ENCODE results near the gene RPS21.

The RPS21 gene

DNA sequence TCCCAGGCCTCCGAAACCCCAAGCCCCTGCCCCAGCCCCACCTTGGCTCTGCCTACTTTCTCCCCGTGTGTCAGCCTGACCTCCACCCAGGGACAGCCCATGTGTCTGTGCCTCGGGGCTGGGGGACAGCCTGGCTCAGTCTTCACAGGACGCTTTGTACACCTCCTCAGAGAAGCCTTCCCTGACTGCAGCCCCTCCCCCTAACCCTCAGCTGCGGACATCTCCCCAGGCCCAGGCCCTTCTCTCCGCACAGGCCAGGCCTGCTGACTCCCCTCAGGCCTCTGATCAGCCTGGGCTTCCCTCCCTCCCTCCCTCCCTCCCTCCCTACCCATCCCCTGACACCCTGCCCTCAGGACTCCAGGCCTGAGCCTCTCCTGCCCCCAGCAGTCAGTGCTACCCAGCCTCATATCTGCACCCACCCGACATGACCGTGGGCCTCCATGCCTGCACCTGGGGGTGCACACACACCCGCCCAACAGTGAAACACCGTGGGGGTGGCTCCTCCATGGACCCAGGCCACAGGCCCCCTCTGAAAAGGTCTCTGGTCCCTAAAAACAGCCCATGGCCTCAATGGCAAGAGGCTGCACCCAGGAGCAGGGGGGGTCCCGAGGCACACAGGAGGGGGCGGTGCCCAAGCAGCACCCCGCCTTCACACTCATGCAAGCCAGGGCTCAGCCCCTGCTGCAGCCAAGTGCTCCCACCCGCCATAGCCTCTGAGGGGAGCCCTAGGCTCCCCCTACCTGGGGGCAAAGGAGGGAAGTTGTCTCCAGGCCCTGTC is 32.7 kb upstream of the RPS21 start:
- DNase-seq, result no peak

DNA sequence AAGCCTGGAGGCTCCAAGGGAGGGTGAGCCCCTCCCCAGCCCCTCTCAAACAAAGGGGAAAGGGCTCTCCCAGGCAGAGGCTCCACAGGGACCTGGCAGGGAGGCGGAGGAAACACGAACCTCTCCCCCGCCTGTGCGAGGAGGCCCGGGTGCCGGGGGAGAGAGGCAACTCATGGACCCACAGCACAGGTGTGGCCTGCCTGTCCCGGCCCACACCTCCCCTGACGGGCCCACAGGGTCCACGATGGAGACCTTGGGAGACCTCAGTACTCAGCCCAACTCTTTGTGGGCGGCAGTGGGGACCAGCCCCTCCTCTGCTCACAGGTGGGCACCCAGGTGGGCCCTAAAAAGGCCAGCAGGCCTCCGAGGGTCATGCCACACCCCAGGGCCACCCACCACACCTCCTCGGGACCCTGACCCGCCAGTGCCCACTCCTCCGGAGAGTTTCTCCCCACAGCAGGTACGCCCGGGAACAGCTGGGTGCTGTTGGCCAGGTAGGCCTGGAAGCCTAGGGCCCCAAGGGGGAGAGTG is 32.0 kb upstream of the RPS21 start:
- no peak for DNase-seq

DNA sequence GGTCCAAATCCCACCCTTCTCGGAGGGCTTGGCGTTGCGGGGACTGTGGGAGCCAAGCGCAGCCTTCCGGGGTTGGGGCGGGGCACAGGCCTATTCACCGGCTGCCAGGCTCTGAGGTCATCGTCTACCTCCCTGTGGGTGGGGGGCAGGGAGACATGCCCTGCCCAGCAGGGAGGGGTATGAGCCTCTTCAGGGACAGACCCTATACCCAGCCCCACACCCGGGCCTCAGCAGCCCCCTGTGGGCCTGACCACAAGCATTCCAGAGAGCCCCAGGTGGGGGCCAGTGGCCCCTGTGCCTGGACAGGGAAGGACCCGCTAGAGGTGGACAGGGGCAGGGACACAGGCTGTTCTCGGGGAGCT is 31.4 kb upstream of the RPS21 start:
- DNase-seq, result peak; percentile 38

DNA sequence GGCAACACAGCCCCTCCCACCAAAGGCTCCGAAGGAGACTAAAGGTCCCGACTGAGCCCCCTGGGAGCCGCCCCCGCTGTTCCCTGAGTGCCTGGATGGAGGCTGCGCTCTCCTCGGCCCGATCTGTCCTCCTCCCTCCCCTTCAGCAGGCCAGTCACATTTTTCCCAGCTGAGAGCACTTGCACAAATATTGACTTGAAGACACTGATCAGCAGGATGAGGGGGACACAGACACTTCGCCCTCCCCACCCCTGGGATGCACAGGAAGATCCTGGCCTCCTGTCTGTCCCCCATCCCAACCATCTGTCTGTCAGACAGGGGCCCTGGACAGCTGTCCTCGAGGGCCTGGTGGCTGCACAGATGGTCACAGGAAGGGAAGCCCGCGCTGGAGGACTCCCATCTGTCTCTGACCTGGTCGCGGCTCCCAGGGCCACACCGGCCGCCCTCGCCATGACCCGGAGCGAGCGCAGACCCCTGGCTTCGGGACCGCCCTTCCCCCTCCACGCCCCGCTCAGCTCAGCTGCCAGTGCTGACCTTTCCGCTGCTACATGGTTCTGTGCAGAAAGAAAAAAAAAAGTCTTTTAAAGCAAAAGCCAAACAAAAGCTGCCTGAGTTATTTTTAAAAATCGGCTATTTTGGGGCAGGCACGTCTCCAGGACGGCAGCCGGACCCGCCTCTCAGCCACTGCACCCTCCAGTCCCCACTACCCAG is 30.9 kb upstream of the RPS21 start:
- no peak for DNase-seq

DNA sequence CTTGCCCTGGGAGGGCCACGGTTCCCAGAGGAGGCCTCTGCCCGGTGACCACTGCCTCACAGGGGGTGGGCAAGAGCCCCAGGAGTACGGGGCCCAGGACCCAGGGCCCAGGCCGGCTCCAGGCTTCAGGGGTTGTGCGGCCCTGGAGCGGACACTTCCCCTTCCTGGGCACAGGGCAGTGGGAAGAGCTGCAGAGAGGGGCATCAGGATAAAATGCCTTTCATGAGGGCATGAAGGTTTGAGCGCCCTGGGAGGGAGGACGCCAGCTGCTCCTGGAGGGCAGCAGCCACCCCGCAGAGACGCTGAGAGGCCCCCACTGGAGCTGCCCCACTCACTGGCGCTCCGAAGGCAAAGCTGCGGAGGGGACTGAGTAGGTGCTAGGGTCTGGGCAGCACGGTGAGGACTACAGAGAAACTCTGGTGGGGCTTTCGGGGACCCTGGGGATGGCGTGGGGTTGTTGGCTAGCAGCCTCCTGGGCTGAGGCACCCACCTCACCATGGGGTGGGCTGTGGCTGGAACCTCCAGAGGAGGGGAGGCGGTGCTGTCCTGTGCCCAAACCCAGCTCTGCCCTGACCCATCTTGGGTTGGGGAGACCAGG is 30.2 kb upstream of the RPS21 start:
- no peak for DNase-seq

DNA sequence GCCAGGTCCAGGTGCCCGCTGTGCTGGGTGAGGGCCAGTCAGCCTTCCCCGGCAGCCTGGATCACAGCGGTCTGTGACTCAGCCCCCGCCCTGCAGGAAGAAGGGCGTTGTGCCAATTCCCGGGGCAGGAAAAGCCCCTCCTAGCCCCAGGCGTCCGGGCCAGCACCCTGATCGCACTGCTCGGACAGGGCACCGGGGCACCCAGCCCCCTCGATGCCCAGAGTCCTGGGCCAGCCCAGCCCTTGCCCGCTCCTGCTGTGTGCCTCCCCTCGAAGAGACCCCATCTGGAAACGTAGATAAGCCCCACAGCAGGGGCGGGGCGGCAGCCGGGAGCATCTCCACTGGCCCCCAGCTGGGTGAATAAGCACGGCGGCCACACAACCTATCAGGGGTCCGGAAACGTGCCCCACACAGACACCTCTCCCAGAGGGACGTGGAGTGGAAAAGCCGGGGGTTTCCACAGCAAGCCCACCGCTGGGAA is 29.7 kb upstream of the RPS21 start:
- no peak for DNase-seq

DNA sequence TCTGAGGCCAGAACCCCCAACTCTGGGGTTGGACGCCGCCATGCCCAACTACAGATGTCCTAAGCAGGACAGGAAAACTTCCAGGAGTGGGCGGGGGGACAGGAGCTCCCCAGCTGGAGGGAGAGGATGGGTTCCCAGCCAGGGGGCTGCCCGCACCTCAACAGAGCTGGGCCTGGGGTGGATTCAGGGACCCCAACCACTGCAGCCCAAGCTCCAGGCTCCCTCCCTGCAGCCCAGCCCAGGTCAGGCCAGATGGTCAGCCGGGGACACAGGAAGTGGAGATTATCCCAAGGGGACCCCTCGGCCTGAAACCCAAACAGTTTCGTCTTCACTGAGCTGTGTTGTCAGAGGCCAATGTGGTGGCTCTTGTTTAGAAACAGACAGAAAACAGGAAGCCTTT is 29.2 kb upstream of the RPS21 start:
- no peak for DNase-seq

DNA sequence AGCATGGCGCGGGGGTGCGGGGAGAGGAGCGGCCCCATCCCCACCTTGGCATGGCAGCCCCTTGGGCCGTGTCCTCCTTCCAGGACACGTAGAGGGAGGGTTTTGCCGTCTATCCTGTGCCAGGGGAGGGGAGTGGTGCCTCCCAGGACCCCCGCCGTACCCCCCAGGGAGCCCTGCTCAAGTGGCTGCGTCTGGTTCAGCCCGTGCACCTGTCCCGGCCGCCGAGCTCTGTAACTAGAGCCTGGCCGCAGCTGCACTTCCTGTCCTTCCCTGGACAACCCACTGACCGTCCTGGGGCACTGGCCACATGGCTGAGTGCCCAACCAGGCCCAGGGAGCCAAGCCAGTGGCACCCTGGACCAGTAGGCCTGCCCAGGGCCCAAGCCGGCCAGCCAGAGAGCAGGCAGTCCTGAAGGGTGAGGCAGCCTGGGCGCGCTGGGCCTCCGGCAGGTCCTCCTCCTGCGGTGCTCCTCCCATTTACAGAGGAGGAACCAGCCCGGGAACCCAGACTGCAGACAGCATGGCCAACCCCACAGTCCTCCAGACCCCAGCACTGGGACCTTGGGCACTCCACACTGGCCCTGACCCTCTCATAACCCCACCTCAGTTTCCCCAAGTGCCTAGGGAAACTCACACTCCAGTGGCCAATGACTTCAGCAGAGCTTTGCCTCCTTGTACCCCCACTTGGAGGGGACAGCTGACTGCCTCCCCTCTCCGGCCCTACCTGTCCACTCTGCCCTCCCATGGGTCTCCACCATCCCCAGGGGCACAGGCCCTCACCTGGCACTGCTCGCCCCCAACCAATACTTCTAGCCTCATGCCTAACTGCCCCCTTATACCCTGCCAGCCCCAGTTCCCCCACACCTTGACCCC is 28.5 kb upstream of the RPS21 start:
- DNase-seq, result no peak

DNA sequence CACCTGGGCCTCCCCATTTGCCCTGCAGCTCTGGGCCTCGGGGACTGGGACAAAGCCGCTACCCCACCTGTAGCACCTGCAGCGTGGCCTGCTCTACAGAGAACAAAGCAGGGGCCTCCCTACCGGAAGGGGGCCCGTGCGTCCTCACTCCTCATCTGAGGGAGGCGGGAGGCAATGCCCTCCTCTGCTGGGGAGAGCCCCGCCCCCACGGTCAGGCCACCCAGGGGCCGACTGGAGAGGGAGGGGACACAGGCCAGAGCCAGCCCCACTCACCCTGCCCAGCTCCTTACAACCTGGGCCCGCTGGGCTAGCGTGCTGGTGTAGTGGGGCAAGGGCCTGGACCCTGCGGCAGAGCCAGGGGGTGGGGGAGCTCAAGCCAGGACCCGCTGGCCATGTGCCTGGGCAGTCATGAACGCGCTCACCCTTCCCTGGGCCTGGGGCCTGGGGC is 27.8 kb upstream of the RPS21 start:
- DNase-seq, result no peak

DNA sequence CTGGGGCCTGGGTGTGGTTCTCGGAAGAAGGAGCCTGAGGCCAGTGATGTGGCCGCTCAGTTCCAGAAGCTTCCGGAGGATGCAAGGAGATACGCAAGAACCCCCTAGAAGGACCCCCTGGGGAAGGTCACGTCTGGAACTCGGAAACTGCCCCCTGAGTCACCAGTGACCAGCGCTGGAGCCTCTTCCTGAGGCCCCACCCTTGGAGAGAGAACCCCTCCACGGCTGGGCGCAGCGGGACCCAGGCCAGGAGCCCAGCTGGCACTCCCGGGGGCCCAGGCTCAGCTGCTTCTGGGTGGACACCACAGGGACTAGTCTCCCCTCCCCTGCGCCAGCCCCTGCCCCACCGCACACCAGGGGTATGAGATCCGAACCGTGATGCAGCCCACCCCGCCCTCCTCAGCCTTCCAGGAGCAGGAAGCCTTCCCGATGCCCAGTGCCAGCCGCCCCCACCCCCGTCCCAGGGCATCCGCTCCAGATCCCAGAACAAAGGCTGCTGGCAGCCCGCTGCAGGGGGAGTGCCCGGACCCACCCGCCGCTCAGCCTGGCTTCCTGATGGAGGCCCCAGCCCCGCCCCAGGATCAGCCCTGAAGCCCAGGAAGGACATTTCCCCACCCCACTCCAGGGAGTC is 27.3 kb upstream of the RPS21 start:
- no peak for DNase-seq

DNA sequence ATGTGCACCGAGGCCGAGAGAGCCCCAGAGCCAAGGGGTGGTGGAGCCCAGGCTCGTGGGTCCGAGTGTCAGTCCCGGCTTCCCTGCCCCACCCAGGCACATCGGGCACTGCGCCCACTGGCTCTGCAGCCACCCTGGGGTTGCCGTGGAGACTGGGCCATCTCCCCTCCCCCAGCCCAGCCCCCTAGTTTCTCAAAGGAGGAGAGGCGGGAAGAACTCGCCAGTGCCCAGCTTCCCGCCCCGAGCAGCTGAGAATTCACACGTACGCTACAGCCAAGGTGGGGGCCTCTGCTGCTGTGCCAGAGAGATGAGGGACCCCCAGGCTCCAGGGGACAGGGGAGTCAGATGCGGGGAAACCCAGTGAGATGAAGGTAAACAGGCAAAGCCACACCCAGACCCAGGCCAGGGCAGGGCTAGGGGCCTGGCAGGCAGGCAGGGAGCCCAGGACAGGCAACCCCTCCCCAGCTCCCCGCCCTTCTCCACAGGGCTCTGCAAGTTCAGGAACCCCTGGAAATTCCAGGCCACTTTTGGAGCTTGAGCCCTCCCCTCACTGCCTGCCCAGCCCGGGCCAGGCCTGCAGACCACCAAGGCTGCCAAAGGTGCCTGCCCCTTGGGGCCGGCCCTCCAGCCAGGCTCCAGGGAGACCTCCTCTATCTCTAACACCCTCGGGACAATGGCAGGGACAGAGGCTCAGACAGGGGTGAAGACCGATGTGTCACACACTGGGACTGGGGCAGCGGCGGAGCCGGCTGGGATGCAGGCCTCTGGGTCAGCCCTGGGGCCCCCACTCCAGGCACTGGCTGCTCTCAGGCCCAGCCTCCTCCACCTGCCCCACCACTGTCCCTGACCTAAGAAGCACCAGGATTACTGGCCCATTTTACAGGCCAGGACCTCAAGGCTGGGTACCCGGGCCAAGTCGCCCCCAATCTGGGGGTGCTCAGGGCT is 25.8 kb upstream of the RPS21 start:
- DNase-seq, result no peak

DNA sequence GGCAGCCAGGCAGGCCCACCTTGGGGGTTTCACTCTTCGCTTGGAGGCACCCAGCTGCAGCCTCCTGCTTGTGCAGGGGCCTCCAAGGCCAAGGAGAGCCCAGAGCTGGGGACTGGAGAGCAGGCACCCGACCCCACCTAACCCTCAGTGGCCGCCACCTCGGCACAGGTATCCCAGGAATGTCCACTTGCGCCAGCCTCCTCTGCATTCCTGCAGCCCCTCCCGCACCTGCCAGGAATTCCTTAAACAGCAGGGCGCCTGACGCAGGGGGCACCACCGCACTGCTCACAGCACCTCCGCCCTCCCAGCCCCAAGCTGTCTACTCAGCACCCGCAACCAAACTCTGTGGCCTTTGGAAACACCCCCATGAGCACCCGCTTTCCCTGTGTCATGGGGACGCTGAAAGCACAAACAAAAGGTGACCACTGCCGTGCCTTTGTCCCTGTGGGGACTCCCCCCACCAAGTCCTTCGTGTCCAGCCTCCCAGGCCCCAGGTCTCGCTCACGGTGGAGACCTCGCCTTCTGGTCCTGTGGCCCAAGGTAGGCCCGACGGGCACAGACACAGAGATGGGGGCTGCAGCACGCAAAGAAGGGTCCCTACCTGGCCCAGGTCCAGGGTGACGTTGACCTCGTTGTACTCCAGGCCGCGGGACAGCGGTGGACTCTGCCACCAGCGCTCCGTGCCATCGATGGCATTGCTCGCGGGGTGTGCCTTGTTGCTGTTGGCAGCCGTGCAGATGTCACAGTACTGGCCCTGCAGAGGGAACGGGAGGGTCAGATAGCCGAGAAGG is 24.9 kb upstream of the RPS21 start:
- DNase-seq, result no peak

DNA sequence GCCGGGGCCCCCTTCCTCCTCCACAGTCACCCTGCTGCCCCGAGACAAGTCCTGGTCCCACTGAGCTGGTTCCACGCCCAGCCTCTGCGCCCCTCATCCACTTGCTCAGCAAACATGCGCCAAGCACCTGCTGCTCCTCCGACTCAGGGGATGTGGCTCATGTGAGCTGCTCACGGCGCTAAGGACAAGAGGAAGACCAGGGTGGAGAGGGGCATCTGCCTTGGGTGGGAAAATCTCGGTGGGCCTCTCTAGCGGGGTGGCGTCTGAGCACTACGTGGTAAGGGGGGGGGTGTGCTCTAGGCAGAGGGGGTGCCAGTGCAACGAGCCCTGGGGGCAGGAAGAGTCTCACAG is 24.3 kb upstream of the RPS21 start:
- DNase-seq, result no peak

DNA sequence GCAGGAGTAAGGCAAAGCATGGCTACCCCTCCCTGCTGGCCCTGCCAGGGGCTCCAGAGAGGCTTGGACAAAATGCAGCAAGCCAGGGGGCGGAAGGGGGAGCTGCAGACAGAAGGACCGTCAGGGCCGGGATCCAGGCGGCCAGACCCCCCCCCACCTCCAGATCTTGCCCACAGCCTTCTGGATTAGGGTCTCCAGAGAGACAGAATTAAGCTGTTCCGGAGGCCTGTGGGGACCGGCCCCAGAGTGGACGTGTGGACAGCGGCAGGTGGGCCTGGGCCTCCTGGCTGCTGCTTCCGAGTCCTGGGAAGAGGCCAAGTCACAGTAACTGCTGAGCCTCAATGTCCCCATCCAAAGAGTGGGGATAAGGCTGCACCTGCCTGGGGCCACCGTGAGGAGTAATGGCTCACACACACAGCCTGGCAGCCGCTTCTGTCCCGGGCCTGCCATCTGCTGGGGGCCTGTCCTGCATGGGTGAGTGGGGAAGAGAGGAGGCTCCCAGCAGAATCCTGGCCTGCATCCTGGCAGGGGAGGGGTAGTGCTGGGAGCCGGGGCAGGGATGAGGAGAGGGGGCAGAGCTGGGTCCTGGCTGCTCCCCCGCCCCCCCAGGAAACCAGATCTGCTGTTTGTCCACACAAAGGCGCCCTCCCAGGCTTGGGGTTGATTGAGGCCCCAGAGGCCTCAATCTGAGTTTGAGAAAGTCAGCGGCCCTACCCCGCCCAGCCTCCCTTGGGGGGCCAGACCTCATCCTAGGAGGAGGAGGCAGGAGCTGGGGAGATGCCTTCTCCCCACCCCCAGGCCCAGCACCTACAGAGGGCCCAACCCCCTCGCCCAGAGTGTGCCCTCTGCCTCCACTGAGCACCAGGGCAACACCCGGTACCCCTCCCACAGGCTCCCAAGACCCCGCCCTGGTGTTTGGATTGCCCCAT is 23.6 kb upstream of the RPS21 start:
- DNase-seq, result no peak

DNA sequence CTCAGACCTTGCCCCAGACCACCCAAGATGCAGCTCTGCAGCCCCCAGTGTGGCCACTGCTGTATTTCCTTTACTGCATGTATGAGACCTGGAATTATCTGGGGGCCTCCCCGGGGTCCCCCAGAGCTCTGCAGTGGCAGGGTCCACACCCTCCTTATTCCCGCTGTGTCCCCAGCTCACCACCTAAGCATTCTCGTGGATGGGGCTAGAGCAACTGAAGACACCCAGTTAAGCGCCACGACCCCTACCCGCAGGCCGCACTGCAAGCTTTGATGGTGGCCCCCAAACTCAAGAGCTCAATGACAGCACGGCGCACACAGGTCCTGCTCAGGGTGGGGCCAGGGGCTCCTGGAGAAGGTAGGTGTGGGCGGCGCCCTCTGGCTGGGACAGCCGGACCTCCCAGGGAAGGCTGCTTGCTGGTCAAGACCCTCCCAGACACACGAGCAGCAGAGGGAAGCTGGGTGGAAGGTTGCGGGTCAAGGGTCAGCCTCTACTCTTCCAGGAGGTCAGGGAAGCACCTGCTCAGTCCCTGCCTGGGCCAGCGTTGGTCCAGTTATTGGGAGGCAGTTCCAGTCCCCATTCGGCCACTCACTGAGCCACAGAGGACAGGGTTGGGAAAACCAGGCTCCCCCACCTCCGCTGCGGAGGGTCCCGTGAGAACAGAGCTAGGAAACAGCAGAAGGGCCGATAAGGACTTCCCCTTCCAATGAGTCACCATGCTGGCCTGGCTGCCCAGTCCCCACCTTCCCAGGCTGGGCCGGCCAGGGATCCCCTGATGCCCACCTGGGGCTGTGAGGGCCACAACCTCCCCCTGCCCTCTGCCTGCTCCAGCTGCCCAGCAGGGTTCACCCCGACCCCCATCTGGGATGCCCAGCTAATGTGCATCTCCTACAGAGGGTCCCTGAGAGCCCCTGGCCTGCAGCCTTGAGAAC is 22.7 kb upstream of the RPS21 start:
- no peak for DNase-seq

DNA sequence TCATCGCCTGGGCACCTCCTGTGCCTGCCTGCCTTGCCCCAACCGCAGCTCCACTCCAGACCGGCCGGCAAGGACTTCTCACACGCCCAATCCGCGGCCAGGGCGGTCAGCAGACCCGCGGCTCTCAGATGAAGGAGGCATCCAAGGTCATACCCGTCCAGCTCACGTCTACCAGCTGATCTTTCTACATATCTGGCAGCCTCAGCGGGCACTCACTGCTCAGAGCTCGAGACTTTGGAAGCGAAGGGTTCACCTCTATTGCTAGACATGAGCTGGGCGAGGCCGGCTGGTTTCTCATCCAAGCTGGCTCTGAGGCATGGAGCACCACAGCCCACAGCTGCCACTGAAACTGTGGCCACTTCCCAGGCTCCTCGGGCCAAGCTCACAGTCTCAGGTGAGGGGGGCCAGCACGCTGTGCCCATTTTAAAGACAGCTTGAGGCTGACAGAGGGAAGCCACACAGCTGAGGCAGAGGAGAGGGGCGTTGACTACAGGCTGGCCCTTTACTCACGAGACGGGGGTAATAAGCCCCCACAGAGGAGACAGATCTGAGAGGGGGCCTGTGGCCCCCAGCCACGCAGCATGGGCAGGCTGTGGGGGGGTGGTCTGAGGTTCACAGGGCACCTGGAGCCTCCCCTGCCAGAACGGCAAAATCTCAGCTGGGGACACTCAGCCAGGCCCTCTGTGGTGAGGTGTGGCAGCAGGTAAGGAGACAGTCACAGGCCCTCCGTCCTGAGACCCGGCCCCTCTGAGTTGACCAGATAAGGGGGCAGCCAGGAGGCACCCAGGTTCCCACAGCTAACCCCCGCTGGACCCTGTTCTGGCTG is 21.8 kb upstream of the RPS21 start:
- DNase-seq, result no peak

DNA sequence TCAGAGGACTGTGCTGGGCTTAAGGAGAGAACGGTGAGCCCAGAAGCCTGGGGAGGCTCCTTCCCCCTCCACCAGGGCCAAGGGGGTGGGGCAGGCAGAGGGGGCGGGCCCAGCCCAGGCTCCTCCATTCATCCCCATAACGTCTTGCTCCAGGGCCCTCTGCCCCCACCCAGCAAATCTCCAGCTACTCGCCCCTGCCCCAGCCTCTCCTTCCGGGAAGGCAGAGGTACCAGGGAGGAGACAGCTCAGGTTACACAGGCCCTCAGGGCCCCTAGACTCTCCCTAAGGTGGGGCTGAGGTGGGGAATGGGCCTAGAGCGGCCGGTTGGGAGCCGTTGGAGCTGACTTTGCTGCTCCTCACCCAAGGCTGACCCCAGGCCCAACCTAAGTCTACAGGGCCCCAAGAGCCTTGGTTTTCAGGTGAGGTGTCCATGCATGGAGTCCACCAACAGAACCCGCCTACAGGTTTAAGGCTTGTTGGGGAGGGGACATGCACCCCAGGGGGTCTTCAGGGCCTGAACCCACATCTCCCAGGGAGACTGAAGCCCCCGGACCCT is 21.0 kb upstream of the RPS21 start:
- no peak for DNase-seq

Measured in NCI-H2107 (cell line).